Activated T-cell treated with anti-CD3 and anti-CD28 coated beads for 1 hour (primary cell): ENCODE results near the gene CNRIP1.

ENCODE experiments used
- DNase-seq: peaks from one replicate; pipeline ENCODE4 v3.0.0-alpha.2; 2020; ENCODE audit warnings: low read depth

The CNRIP1 gene

DNA sequence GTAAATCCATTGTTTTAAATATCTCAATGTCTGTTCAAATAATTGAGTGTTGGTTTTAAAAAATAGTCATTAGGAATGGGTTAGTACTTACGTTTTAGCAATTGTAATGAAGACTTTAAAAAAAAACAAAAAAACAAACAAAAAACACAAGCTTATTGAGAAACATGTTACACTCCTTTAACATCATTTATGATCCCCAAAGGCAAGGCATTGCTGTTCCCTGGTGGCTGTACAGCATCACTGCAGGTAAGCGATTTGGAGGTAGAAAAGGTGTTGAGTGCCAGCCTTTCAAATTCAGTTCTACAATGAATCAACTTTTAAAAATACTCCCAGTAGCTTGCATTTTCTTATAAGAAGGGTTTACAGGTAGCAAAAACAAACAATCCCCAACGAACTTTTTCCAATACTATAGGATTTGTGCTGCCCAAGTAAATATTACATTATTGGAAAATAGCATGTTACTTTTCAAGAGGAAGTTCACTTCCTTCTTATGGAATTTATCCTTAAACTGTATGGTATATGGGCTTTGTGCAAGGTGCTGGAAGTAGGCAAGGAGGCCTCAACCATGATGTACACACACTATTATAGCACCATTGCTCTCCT is 27.5 kb downstream of the CNRIP1 start:
- DNase-seq: peak; percentile 7

DNA sequence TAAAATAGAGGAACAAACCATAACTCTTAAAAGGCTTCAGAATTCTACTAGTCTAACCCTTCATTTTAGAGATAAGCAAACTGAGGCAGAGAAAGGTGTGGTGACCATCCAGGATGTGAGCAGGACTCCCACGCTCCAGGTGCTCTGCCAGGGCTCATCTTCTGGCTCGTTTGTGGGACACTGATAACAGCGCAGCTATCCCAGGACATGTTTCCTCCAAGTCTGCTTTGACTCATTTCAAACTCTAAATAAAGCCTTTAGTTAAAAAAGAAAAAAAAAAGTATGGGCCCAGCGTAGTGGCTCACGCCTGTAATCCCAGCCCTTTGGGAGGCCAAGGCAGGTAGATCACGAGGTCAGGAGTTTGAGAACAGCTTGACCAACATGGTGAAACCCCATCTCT is 28.4 kb downstream of the CNRIP1 start:
- no peak for DNase-seq

DNA sequence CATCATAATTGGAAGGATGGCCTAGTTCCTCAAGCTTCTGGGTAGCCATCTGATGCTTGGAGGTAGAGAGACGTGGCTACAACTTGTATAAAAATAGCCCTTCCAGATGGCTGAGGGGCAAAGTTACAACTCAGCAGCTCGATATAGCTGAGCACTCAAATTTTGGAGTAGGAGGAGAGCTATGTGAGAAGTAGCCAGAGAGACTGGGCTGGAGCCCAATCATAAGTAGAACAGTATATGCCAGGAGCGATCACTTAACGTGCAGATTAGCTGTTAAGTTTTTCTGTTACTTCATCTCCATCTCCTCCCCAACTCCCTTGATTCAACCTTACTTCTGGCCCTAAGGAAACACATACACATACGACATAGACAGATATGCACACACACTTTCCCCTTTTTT is 28.8 kb downstream of the CNRIP1 start:
- no peak for DNase-seq

DNA sequence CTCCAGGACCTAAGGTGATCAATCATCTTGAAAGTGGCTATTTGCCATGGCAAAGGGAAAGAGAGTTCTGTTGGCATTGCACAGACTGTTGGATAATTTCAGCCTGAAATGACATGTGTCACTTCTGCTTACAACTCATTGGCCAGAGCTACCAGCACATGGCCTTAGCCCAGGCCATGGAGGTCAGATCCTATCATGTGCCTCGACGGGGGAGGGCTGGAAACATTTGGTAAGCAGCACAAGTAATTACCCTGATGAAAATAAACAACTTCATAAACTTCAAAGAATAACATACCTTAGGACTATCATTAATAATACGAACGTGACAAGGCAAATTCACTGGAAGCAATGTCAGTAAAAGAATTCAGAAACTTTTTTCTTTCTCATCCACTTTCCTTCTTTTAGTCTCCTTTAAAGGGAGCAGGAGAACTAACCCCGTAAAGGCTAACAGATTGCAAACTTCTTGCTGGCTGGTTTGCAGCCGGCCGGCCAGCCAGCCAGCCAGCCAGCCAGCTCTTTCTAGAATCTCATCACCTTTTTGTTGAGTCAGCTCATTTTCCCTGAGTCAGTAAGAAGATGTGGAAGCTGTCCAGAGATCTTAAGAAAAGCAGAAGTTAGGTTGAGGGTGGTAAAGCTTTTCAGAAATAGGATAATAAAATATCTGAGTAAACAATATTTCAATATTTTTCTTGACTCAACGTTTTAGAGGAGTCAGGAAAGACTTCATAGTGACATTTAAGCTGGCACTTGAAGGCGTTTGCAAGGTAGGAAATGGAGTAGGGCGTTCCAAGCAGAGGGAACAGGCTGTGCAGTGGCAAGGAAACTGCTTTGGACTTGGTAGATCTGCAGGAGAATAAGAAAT is 31.9 kb downstream of the CNRIP1 start:
- DNase-seq: no peak

DNA sequence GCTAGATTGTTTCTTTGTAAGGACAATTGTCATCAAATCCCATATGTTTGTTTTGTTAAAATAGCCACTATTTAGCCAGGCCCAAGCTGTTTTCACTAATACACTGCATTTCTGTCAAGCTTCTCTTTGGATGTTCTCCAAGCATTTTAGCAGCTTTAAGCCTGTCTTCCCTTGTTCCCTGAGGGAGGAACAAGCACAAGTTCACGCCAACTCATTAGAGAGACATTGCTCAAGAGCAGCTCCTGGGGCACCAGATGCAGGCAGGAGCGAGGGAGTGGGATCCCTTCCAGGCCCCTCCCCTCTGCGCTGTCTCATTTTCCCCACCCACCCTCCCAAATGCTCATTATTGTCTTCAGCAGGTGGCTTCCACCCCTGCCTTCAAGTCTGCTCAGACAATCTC is 34.9 kb downstream of the CNRIP1 start:
- DNase-seq: no peak

DNA sequence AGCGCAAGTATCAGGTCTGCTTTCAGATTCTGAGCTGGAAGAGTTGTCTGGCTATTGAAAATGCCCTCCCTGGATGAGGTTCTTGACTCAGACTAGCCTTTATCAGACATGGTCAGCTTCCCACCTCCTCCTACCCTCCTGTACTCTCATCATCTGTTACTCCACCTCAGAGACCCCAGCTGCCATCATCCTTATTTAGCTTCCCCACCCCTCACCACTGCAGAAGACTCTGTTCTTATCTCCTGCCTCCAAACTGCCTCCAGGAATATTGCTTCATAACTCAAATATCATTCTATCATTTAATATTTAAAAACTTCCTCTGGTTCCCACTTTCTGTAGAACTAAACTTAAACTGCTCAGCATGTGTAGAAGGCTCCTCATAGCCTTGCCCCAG is 36.3 kb downstream of the CNRIP1 start:
- DNase-seq: no peak

DNA sequence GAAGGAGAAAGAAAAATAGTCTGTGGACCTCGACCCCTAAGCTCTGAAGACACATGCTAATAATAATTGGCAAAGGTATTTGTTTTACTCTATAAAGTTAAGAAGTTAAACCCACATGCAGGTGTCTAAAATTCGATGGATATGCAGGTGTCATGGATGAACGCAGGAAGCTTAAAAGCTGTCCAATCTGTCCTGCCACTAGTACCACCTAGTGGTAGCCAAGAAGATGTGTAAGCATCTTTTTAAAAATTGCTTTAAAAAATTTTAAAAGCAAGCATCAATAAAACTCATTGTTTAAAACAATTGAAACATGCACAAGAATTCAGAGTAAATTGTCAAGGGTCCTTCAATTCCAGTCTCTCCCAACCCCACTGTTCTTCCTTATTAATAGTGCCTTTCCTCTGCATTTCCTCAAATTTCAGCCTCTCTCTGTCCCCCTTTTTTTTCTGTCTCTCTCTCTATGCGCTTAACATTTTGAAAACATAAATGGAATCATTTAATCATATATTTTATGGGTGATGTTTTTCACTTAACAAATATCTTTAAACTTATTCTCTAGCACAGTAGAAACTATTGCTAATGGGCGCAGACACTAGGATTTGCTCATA is 36.8 kb downstream of the CNRIP1 start:
- DNase-seq: no peak

DNA sequence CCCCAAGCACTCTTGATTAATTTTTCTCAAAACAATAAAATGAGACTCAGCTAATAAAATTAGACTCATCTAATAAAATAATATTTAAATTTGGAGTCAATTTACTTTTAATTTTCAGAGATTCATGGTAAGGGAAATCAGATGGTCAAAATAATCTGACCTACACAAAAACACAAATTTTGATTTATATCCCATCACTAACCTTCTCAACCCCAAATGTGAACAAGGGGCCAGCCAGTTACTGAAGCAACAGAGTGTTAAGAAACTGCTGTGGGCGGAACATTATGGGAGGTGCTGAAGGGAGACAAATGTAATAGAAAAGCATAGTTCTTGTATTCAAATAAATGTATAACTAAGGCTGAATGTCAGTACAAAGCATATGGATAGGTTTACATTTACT is 39.0 kb downstream of the CNRIP1 start:
- DNase-seq: no peak

DNA sequence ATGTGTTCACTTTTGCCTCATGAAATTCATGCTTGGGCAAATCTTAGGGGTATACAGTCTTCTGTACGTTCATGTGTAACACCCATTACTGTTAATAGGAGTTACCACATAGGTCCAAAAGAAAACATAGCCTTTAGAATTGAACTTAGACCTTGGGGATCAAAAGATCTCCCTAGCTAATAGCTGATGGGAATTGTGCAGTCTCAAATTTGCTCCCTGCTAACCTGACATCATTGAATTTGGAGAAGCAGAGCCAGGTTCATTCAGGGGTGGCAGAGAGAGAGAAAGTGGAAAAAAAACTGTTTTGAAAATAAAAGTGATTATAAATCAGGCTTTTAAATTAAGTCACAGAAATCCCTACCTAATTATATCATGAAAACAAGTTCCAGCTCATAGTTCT is 39.4 kb downstream of the CNRIP1 start:
- no peak for DNase-seq

DNA sequence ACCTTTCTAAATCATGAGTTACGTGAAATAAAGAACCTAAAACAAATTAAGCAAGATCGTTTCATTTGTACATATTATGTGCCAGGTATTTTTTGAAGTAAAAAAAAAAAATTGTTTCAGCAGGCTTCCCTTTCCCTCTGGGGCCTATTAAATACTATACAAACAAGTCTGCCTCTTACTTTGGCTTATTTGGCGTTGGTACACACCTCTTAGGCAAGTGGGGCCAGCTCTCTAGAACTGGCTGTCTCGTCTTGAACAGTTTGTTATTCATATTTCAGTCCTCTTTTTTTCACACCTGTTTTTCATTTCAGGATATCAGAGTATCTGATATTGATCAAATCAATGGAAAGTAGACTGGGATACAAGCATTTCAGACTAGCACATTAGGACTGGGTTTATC is 40.1 kb downstream of the CNRIP1 start:
- no peak for DNase-seq

DNA sequence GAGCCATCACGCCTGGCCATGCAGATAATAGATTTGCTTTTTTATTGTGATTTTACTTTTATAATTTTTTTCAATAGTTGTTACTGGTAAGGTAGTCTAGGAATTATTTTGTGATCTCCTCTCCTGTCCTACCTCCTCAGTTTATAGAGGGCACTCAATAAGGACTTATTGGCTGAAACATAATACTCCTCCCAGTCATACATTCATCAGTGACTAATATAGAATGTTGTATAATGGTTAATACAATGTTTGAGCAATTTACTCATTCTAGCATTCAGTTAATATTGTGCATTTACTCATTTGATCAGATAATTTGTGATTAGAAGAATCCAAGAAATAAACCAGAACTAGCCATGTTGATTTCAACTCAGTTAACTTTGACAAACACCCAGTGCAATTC is 41.6 kb downstream of the CNRIP1 start:
- DNase-seq: no peak

DNA sequence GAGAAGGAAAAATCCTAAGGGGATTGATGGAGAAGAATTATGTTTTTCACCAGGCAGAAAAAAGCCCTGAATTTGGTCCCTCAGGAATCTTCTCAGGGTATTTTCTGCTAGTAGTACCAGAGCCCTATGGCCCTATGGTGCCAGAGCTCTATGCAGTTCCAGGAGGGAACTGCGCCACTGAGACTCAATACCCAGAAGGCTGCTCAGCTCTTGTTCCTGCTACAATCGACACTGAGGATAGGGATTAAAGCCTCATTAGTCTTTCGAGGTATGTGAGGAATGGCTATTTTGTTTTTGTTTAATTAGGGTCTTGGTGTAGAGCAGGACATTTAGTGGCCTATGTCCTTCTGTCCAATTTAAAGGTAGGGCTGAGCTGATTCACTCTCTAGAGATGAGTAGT is 45.7 kb downstream of the CNRIP1 start:
- no peak for DNase-seq

DNA sequence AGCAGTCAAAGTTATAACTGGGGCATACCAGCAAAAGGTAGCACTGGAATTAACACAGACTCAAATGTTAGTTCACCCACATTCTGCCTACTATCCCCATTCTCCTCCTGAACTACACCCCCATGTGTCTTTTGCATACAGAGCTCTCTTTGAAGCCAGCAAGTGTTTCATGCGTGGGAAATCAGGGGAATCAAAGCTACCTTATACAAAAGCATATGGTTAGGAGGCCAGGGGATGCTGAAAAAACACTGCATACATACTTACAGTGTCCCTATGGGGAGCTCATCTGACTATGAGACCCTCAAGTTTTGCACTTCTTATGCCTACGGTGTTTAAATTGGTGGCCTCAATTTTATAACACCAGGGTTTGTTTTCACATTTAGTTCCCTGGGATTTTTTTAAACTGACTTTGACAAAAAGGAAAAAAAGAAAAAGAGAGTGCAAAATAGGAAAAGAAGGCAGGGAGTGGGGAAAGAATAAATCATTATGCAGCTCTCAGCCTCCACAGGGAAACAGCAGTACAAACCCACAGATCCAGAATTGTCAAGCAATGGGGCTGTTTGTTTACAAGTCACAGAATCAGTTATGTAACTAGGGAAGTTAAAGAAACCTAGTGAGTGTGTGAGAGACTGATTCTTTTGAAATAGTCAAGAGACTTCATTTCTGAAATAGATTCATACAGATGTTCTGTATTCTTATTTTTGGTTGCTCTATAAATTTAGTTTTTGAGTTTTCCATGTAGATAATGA is 47.3 kb downstream of the CNRIP1 start:
- no peak for DNase-seq

DNA sequence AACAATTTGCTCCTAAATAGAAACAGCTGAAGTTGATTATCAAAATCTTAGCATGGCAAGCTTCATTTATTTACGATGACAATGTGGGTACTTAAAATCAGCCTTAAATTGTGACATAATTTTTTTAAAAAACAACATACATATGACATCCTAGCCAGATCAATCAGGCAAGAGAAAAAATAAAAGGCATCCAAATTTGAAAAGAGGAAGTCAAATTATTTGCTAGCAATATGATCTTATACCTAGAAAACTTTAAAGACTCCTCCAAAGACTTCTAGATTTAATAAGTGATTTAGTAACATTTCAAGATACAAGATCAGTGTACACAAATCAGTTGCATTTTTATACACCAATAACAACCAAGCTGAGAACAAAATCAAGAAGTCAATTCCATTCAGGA is 53.1 kb downstream of the CNRIP1 start:
- no peak for DNase-seq

DNA sequence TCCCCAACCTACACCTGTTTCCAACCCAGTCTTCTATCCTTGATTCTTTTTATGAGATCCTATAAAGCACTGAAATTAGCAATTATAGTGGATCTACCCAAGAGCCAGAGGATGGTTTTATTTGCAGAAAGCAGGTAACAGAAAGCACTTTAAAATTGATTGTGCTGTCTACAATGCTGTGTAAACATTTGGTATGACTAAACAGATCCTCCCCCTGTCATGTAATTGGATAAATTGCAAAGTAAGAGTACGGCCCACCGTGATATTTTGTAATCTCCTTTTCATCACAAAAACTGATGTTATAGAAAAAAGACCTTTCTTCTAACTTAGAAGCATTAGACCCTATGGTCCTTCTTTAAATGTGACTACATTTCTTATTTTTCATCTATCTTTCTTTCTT is 56.1 kb downstream of the CNRIP1 start:
- DNase-seq: no peak

DNA sequence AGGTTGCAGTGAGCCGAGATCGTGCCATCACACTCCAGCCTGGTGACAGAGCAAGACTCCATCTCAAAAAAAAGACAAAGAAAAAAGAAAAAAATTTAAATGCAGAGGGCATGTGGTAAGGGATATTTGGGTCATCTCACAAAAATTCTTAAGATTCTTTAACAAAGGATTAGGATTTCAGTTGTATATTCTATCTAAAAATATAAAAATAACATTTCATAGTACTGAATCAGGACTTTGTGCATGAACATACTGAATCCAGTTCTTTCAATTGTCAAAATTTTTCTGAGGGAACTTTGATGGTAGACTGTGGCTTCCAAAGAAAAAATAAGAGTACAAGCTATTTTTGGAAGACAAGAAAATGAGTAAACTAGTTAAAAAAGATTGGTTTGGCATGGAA is 60.9 kb downstream of the CNRIP1 start:
- no peak for DNase-seq

DNA sequence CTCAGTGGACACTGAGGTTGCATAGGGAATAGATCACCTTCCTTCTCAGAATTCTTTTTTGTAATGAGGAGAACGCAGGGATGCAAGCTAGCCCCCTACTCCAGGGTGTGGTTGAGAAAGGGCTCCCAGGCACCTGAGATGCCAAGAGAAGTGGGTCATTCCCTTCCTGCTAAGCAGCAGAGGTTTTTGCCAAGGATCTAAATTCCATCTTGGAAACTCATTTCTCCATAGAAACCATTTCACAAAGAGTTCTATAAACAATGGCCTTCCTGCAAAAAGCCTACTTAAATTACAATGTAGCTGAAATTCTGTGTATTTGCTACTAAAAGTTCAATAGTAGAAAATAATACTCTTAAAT is 63.7 kb downstream of the CNRIP1 start:
- DNase-seq: no peak

DNA sequence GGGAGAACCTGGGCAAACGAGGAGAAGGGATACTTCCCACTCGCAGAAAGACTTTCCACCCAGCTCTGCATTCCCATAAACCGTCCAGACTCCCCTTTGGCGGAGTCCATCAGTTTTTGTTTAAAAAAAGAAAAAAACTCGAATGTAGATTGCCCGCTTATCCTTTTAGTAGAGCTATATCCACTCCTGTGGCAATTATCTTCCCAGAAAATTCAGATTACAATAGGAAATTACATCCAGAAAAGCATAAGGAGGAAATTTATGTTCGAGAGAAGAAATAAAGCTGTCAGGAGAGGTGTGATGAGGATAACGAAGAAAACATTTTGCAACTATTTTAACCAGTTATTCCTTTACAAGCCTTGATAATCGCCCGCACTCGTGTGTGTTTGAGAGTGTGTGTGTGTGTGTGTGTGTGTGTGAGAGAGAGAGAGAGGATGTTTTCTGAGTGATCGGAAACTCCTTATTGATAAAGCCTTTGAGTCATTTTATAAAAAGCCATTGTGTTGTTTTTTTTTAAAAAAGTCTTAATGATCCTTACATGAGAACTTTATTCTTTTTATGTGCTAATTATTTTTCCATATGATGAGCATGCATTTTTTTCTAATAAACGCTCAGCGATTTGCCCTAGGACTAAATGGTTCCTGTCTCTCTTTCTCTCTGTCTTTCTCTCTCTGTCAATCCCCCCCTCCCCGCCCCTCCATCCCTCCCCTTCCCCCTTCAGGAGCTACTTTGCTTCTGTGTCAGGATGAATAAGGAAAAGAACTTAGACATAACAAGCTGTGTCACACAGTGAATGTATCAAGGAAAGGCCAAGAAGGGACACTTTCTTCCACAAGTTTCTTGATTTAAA is 66.3 kb downstream of the CNRIP1 start:
- no peak for DNase-seq

DNA sequence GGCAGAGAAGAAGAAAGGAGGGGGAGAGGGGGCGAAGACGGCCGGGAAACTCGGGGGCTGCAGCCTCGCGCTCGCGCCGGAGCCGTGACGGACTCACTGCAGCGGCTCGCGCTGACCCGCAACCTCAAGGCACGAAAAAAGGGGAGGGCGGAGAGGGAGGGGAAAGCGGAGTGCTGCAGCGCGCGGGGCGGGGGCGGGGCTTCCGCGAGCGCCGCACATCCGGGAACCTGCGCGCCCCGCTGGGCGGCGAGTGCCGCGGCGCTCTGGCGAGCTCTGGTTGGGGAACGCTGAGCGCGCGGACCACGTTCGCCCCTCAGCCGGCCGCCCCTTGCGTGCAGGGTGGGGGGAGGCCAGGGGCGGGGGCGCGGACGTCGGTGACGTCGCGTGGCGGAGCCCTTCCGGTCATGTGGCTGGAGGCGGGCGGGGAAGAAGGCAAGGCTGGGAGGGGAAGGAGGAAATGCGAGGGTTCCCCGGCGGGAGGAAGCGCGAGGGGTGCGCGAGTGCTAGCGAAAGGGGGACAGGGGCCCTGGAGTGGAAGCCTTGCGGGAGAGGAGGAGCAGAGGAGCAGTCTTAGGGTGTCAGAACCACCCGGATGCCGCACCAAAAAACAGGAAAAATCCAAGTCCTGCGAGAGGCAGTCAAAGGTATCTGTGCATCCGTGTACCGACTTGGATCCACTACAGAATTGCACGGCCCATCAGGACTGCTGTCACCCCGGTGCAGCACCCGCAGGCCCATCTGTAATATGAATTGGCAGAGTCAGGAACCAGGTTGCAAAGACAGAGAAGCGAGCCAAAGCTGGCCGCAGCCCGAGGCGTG is 67.1 kb downstream of the CNRIP1 start, which contains the start of gene PPP3R1:
Gene PPP3R1, minus strand, starts transcription at position 133 of the 819 bp plus-strand sequence. CDS start 405 bp downstream, outside the sequence.
- DNase-seq: peak; percentile 87

DNA sequence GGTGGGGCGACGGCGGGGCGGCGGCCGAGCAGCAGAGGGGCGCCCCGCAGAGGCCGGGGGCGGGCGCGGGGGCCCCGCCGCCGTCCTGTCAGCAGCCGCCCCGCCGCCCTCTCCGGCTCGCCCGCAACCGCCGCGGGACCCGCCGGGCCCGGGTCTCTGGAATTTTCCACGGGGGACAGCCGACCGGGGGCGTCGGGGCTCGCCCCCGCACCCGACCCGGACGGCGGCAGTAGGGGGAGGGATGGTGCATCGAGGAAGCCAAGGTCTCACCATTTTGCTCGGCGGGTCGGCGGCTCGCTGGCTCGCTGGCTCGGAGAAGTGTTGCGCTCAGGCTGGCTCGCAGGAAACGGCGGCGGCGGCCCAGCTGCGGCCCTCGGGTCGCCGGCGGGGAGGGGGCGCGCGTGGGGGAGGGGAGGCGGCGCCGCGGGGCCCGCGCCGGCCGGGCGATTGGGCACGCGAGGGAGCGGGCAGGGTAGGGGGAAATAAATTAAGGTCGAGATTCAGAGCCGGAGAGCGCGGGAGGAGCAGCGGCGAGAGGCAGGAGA is 67.8 kb downstream of the CNRIP1 start:
- DNase-seq: peak; percentile 23
